ENCODE results near the gene CACNA2D1.

Gene CACNA2D1

DNA sequence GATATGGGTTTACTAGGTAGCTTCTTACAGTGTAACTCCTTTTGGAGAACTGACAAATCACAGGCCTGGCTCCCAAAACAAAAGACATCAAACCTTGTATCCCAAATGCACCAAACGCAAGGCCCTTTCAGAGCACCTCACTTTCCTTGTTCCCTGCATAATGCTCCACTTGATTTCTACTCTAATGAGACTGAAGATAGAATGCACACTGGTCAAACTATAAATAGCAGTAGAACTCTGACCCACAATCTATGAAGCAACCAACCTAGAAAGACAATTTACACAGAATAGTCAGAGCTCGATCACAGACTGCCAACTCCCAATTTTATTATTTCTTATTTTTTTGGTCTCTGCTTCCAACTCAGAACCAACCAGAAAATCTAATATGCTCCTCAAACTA, 214.4 kb downstream of the CACNA2D1 start:
- in situ Hi-C loops (cut with HindIII; ENCODE audit: low sequenced_read_pairs), result no loop called here
- DNase-seq (ENCODE audit: low read depth, low spot score), result no peak
- TF ChIP-seq, protein P1, sequence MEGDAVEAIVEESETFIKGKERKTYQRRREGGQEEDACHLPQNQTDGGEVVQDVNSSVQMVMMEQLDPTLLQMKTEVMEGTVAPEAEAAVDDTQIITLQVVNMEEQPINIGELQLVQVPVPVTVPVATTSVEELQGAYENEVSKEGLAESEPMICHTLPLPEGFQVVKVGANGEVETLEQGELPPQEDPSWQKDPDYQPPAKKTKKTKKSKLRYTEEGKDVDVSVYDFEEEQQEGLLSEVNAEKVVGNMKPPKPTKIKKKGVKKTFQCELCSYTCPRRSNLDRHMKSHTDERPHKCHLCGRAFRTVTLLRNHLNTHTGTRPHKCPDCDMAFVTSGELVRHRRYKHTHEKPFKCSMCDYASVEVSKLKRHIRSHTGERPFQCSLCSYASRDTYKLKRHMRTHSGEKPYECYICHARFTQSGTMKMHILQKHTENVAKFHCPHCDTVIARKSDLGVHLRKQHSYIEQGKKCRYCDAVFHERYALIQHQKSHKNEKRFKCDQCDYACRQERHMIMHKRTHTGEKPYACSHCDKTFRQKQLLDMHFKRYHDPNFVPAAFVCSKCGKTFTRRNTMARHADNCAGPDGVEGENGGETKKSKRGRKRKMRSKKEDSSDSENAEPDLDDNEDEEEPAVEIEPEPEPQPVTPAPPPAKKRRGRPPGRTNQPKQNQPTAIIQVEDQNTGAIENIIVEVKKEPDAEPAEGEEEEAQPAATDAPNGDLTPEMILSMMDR (IDR thresholded peaks at IDR 0.05; ENCODE audit: low read depth, low read length), result no peak
- no peak overlapping the region for H3K4me3 ChIP-seq (ENCODE audit: low read depth, low read length)

DNA sequence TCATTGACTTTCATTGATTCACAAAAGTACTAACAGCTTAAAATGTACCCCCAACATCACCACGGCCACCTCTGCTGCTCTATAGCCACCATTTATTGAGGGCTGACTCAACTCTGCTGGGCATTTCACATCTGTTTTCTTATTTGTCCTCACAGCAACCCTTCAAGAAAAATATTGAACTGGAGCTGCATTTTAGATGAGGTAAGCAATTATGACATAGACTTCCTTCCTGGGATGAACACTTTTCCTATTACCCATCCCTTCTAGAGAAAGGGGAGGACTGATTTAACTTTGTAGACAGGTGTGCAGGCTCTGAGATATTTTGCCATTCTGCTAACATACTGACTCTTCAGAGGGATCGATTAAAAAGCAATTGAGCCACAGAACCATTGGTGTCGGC, 217.4 kb downstream of the CACNA2D1 start:
- TF ChIP-seq, protein P1 (IDR thresholded peaks at IDR 0.05; ENCODE audit: low read depth, low read length), result no peak
- DNase-seq (ENCODE audit: low read depth, low spot score), result no peak
- H3K4me3 ChIP-seq (ENCODE audit: low read depth, low read length), result no peak overlapping the region
- in situ Hi-C loops (cut with HindIII; ENCODE audit: low sequenced_read_pairs), result no loop called here

DNA sequence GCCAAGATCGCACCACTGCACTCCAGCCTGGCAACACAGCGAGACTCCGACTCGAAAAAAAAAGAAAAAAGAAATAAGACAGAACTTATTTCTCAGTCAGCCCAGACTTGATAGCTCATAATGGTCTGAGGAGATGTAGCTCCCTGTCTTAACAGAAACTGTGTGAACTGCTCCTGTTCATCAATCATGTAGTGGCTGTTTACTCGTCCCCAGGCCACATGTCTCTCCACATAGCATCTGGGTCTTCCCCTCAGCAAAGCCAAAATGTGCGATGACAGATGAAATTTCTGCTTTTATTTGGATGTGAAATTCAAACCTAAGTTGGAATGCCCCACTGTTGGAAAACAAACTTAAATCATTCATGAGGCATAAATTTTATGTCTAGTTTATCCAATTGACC, 219.0 kb downstream of the CACNA2D1 start:
- TF ChIP-seq, protein P1 (IDR thresholded peaks at IDR 0.05; ENCODE audit: low read depth, low read length), result no peak
- in situ Hi-C loops (cut with HindIII; ENCODE audit: low sequenced_read_pairs), result no loop called here
- no peak overlapping the region for H3K4me3 ChIP-seq (ENCODE audit: low read depth, low read length)
- DNase-seq (ENCODE audit: low read depth, low spot score), result no peak

DNA sequence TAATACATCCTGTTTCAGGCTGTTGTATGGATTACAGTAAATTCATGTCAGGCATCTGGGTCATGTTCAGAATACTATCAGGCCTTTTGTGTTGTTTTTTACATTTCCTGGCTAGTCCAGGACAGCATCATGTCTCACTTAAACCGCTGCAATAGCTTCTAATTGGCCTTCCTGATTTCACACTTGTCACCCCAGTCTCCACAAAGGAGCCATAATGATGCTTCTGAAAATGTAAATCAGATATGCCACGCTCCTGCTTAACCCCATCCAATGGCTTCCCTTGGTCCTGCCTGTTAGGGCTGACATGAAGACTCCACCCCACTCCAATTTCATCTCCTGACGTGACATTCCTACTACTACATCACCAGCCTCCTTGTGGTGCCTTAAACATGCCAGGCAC, 220.0 kb downstream of the CACNA2D1 start:
- in situ Hi-C loops (cut with HindIII; ENCODE audit: low sequenced_read_pairs), result no loop called here
- no peak overlapping the region for H3K4me3 ChIP-seq (ENCODE audit: low read depth, low read length)
- TF ChIP-seq, protein P1 (IDR thresholded peaks at IDR 0.05; ENCODE audit: low read depth, low read length), result no peak
- DNase-seq (ENCODE audit: low read depth, low spot score), result no peak

DNA sequence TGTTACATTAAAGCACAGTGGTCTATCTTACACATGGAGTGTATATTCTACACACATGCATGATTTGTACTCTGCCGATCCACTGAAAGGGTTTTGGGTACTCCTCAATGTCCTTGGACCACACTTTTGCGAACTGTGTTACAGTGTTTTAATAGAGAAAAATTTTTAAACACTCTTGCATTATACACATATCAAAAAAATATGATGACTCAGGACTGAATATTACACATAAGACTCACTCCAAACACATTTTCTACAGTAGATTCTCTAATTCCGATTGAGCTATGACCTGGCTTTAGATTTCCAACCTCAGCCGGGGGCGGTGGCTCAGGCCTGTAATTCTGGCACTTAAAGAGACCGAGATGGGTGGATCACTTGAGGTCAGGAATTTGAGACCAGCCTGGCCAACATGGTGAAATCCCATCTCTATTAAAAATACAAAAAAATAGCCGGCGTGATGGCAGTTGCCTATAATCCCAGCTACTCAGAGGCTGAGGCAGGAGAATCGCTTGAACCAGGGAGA, 222.4 kb downstream of the CACNA2D1 start:
- TF ChIP-seq, protein P1 (IDR thresholded peaks at IDR 0.05; ENCODE audit: low read depth, low read length), result no peak
- no peak for DNase-seq (ENCODE audit: low read depth, low spot score)
- no peak overlapping the region for H3K4me3 ChIP-seq (ENCODE audit: low read depth, low read length)
- in situ Hi-C loops (cut with HindIII; ENCODE audit: low sequenced_read_pairs), result no loop called here

DNA sequence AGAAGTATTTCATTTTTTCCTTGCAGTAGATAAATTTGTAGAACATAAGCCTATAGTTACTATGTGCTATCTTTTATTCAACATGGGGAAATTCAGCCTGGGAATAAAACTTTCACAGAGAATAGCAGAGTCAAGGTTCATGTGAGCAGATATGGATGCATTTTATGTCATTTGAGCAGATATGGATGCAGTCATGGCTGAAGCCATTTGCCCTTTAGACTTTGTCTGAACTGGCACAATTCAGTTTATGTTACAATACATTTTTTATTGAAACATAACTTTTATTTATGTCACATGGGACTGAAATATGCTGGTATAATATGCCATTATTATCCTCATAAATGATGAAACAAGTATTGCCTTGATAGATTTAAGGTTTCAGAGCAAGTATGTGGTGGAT, 231.1 kb downstream of the CACNA2D1 start:
- TF ChIP-seq, protein P1 (IDR thresholded peaks at IDR 0.05; ENCODE audit: low read depth, low read length), result no peak
- in situ Hi-C loops (cut with HindIII; ENCODE audit: low sequenced_read_pairs), result no loop called here
- no peak for DNase-seq (ENCODE audit: low read depth, low spot score)
- H3K4me3 ChIP-seq (ENCODE audit: low read depth, low read length), result no peak overlapping the region

DNA sequence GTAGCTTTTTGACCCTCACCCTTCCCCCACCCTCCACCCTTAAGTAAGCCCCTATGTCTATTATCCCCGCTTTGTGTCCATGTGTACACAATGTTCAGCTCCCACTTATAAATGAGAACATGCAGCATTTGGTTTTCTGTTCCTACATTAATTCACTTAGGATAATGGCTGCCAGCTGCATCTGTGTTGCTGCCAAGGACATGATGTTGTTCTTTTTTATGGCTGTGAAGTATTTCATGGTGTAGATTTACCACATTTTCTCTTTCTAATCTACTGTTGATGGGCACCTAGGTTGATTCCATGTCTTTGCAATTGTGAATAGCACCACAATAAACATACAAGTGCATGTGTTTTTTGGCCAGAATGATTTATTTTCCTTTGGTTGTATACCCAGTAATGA, 232.2 kb downstream of the CACNA2D1 start:
- TF ChIP-seq, protein P1 (IDR thresholded peaks at IDR 0.05; ENCODE audit: low read depth, low read length), result no peak
- DNase-seq (ENCODE audit: low read depth, low spot score), result no peak
- H3K4me3 ChIP-seq (ENCODE audit: low read depth, low read length), result no peak overlapping the region
- in situ Hi-C loops (cut with HindIII; ENCODE audit: low sequenced_read_pairs), result no loop called here

Data from astrocyte of the spinal cord (primary cell).